ENCODE data around the gene ERCC6L2.

ERCC6L2 gene

GRCh38 chr9:95887926-95888497 lies 12.5 kb downstream of the ERCC6L2 start:
- Histone ChIP-seq H3K27ac (ENCODE audit: low read length) (no peak overlapping the region), H3K9me3 (ENCODE audit: control insufficient read depth, insufficient read depth, low read length) (no peaks in the 10 kb centered on the region), H3K4me1 (ENCODE audit: control insufficient read depth, insufficient read depth, low read length) (no peaks in the 10 kb centered on the region), H3K27me3 (ENCODE audit: control insufficient read depth, insufficient read depth, low read length) (no peaks in the 10 kb centered on the region), H3K36me3 (ENCODE audit: control insufficient read depth, insufficient read depth, low read length) (no peaks in the 10 kb centered on the region), H3K4me3 (ENCODE audit: low read length) (no peak overlapping the region)
- DNase-seq (ENCODE audit: low read depth, low spot score): no peak
- WGBS (ENCODE audit: insufficient coverage, insufficient read length): no CpG with 5 or more reads among the region's 1 CpG

GRCh38 chr9:95890594-95890993 lies 15.1 kb downstream of the ERCC6L2 start:
- no peak for DNase-seq (ENCODE audit: low read depth, low spot score)
- Histone ChIP-seq H3K36me3 (ENCODE audit: control insufficient read depth, insufficient read depth, low read length) (no peaks in the 10 kb centered on the region), H3K9me3 (ENCODE audit: control insufficient read depth, insufficient read depth, low read length) (no peaks in the 10 kb centered on the region), H3K27ac (ENCODE audit: low read length) (no peak overlapping the region), H3K27me3 (ENCODE audit: control insufficient read depth, insufficient read depth, low read length) (no peaks in the 10 kb centered on the region), H3K4me1 (ENCODE audit: control insufficient read depth, insufficient read depth, low read length) (no peaks in the 10 kb centered on the region), H3K4me3 (ENCODE audit: low read length) (no peak overlapping the region)
- WGBS (ENCODE audit: insufficient coverage, insufficient read length): no CpG with 5 or more reads among the region's 4 CpGs

GRCh38 chr9:95891067-95891671 lies 15.7 kb downstream of the ERCC6L2 start:
- no peaks in the 10 kb centered on the region for H3K9me3 ChIP-seq (ENCODE audit: control insufficient read depth, insufficient read depth, low read length)
- no peak for DNase-seq (ENCODE audit: low read depth, low spot score)
- 100% methylated on average over 2 of the region's 8 CpGs for WGBS (ENCODE audit: insufficient coverage, insufficient read length)
- H3K4me1 ChIP-seq (ENCODE audit: control insufficient read depth, insufficient read depth, low read length): no peaks in the 10 kb centered on the region
- H3K4me3 ChIP-seq (ENCODE audit: low read length): no peak overlapping the region
- no peaks in the 10 kb centered on the region for H3K36me3 ChIP-seq (ENCODE audit: control insufficient read depth, insufficient read depth, low read length)
- H3K27ac ChIP-seq (ENCODE audit: low read length): no peak overlapping the region
- H3K27me3 ChIP-seq (ENCODE audit: control insufficient read depth, insufficient read depth, low read length): no peaks in the 10 kb centered on the region

- no peaks in the 10 kb centered on the region for H3K27me3 ChIP-seq (ENCODE audit: control insufficient read depth, insufficient read depth, low read length)
- no peaks in the 10 kb centered on the region for H3K36me3 ChIP-seq (ENCODE audit: control insufficient read depth, insufficient read depth, low read length)
- H3K9me3 ChIP-seq (ENCODE audit: control insufficient read depth, insufficient read depth, low read length): no peaks in the 10 kb centered on the region
- no peaks in the 10 kb centered on the region for H3K4me1 ChIP-seq (ENCODE audit: control insufficient read depth, insufficient read depth, low read length)
- no peak overlapping the region for H3K27ac ChIP-seq (ENCODE audit: low read length)
- H3K4me3 ChIP-seq (ENCODE audit: low read length): no peak overlapping the region
- WGBS (ENCODE audit: insufficient coverage, insufficient read length): no CpG with 5 or more reads among the region's 2 CpGs
- DNase-seq (ENCODE audit: low read depth, low spot score): no peak
Measured at GRCh38 chr9:95892690-95893089, 17.2 kb downstream of the ERCC6L2 start.

GRCh38 chr9:95896580-95896979 lies 21.1 kb downstream of the ERCC6L2 start:
- Histone ChIP-seq H3K27ac (ENCODE audit: low read length) (no peak overlapping the region), H3K4me3 (ENCODE audit: low read length) (no peak overlapping the region), H3K4me1 (ENCODE audit: control insufficient read depth, insufficient read depth, low read length) (no peaks in the 10 kb centered on the region), H3K9me3 (ENCODE audit: control insufficient read depth, insufficient read depth, low read length) (no peaks in the 10 kb centered on the region), H3K27me3 (ENCODE audit: control insufficient read depth, insufficient read depth, low read length) (no peaks in the 10 kb centered on the region), H3K36me3 (ENCODE audit: control insufficient read depth, insufficient read depth, low read length) (no peaks in the 10 kb centered on the region)
- WGBS (ENCODE audit: insufficient coverage, insufficient read length): no CpG with 5 or more reads among the region's 2 CpGs
- no peak for DNase-seq (ENCODE audit: low read depth, low spot score)

- Histone ChIP-seq H3K27me3 (ENCODE audit: control insufficient read depth, insufficient read depth, low read length) (no peaks in the 10 kb centered on the region), H3K36me3 (ENCODE audit: control insufficient read depth, insufficient read depth, low read length) (no peaks in the 10 kb centered on the region), H3K4me3 (ENCODE audit: low read length) (no peak overlapping the region), H3K27ac (ENCODE audit: low read length) (no peak overlapping the region), H3K4me1 (ENCODE audit: control insufficient read depth, insufficient read depth, low read length) (no peaks in the 10 kb centered on the region), H3K9me3 (ENCODE audit: control insufficient read depth, insufficient read depth, low read length) (no peaks in the 10 kb centered on the region)
- no CpG with 5 or more reads among the region's 3 CpGs for WGBS (ENCODE audit: insufficient coverage, insufficient read length)
- DNase-seq (ENCODE audit: low read depth, low spot score): no peak
Measured at GRCh38 chr9:95901506-95901905, 26.0 kb downstream of the ERCC6L2 start.

- Histone ChIP-seq H3K4me1 (ENCODE audit: control insufficient read depth, insufficient read depth, low read length) (no peaks in the 10 kb centered on the region), H3K27ac (ENCODE audit: low read length) (no peak overlapping the region), H3K9me3 (ENCODE audit: control insufficient read depth, insufficient read depth, low read length) (no peaks in the 10 kb centered on the region), H3K27me3 (ENCODE audit: control insufficient read depth, insufficient read depth, low read length) (no peaks in the 10 kb centered on the region), H3K36me3 (ENCODE audit: control insufficient read depth, insufficient read depth, low read length) (no peaks in the 10 kb centered on the region), H3K4me3 (ENCODE audit: low read length) (no peak overlapping the region)
- DNase-seq (ENCODE audit: low read depth, low spot score): no peak
Measured at GRCh38 chr9:95903398-95903797, 27.9 kb downstream of the ERCC6L2 start.

- Histone ChIP-seq H3K27me3 (ENCODE audit: control insufficient read depth, insufficient read depth, low read length) (no peaks in the 10 kb centered on the region), H3K4me1 (ENCODE audit: control insufficient read depth, insufficient read depth, low read length) (no peaks in the 10 kb centered on the region), H3K9me3 (ENCODE audit: control insufficient read depth, insufficient read depth, low read length) (no peaks in the 10 kb centered on the region), H3K4me3 (ENCODE audit: low read length) (no peak overlapping the region), H3K36me3 (ENCODE audit: control insufficient read depth, insufficient read depth, low read length) (no peaks in the 10 kb centered on the region), H3K27ac (ENCODE audit: low read length) (no peak overlapping the region)
- WGBS (ENCODE audit: insufficient coverage, insufficient read length): no CpG with 5 or more reads among the region's 2 CpGs
- DNase-seq (ENCODE audit: low read depth, low spot score): no peak
Measured at GRCh38 chr9:95907794-95908193, 32.3 kb downstream of the ERCC6L2 start.

- Histone ChIP-seq H3K36me3 (ENCODE audit: control insufficient read depth, insufficient read depth, low read length) (no peaks in the 10 kb centered on the region), H3K4me1 (ENCODE audit: control insufficient read depth, insufficient read depth, low read length) (no peaks in the 10 kb centered on the region), H3K9me3 (ENCODE audit: control insufficient read depth, insufficient read depth, low read length) (no peaks in the 10 kb centered on the region), H3K27me3 (ENCODE audit: control insufficient read depth, insufficient read depth, low read length) (no peaks in the 10 kb centered on the region), H3K4me3 (ENCODE audit: low read length) (no peak overlapping the region), H3K27ac (ENCODE audit: low read length) (no peak overlapping the region)
- no CpG with 5 or more reads among the region's 3 CpGs for WGBS (ENCODE audit: insufficient coverage, insufficient read length)
- DNase-seq (ENCODE audit: low read depth, low spot score): no peak
Measured at GRCh38 chr9:95910023-95910707, 34.7 kb downstream of the ERCC6L2 start.

- Histone ChIP-seq H3K4me1 (ENCODE audit: control insufficient read depth, insufficient read depth, low read length) (no peaks in the 10 kb centered on the region), H3K9me3 (ENCODE audit: control insufficient read depth, insufficient read depth, low read length) (no peaks in the 10 kb centered on the region), H3K4me3 (ENCODE audit: low read length) (no peak overlapping the region), H3K27me3 (ENCODE audit: control insufficient read depth, insufficient read depth, low read length) (no peaks in the 10 kb centered on the region), H3K27ac (ENCODE audit: low read length) (no peak overlapping the region), H3K36me3 (ENCODE audit: control insufficient read depth, insufficient read depth, low read length) (no peaks in the 10 kb centered on the region; the same call in 1 of the 2 replicates)
- DNase-seq (ENCODE audit: low read depth, low spot score): no peak
- WGBS (ENCODE audit: insufficient coverage, insufficient read length): no CpG with 5 or more reads among the region's 3 CpGs
Measured at GRCh38 chr9:95910770-95911340, 35.4 kb downstream of the ERCC6L2 start.

Measured in iPS DF 6.9 (cell line).